ENCODE measurements around the gene TENM3. TPM values are rescaled to one million over a fixed set of nuclear protein-coding genes. Genes with fewer than 3 reads are reported as not detected.

The TENM3 gene
- total RNA-seq, 1 donor from 2014 or later, result 124 TPM

DNA sequence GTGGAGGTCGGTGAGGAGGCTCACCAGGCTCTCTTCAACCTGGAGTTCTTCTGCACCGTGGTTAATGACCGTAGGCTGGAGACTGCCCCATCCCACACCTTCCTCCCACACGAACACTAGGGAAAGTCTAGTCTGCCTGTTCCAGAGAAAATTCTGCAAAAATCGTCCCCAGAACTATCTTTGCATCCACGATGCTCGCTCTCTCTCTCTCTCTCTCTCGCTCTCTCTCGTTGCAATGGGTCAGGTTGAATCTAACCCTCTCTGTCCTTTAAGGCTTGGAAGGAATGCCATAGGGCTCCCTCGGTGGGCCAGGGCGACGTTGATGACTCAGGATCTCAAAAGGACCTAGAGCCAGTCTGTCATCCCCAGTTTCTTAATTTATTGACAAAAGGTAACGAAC, 562.5 kb downstream of the TENM3 start:
- no peak overlapping the region for H3K4me3 Mint-ChIP-seq (ENCODE audit: unreplicated experiment)
- H3K27me3 Mint-ChIP-seq (ENCODE audit: unreplicated experiment), result peaks cover 18% of the 10 kb centered on the region
- peaks cover 37% of the 10 kb centered on the region for H3K4me1 Mint-ChIP-seq (ENCODE audit: low read depth, unreplicated experiment)
- no peak overlapping the region for H3K27ac Mint-ChIP-seq (ENCODE audit: unreplicated experiment)
- TF ChIP-seq, protein P1, sequence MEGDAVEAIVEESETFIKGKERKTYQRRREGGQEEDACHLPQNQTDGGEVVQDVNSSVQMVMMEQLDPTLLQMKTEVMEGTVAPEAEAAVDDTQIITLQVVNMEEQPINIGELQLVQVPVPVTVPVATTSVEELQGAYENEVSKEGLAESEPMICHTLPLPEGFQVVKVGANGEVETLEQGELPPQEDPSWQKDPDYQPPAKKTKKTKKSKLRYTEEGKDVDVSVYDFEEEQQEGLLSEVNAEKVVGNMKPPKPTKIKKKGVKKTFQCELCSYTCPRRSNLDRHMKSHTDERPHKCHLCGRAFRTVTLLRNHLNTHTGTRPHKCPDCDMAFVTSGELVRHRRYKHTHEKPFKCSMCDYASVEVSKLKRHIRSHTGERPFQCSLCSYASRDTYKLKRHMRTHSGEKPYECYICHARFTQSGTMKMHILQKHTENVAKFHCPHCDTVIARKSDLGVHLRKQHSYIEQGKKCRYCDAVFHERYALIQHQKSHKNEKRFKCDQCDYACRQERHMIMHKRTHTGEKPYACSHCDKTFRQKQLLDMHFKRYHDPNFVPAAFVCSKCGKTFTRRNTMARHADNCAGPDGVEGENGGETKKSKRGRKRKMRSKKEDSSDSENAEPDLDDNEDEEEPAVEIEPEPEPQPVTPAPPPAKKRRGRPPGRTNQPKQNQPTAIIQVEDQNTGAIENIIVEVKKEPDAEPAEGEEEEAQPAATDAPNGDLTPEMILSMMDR (IDR thresholded peaks at IDR 0.05; ENCODE audit: partially characterized antibody, unreplicated experiment), result no peak
- peaks cover 9% of the 10 kb centered on the region for H3K36me3 Mint-ChIP-seq (ENCODE audit: unreplicated experiment)
- H3K9me3 Mint-ChIP-seq (ENCODE audit: unreplicated experiment), result peaks cover 20% of the 10 kb centered on the region
- DNase-seq, result no peak

DNA sequence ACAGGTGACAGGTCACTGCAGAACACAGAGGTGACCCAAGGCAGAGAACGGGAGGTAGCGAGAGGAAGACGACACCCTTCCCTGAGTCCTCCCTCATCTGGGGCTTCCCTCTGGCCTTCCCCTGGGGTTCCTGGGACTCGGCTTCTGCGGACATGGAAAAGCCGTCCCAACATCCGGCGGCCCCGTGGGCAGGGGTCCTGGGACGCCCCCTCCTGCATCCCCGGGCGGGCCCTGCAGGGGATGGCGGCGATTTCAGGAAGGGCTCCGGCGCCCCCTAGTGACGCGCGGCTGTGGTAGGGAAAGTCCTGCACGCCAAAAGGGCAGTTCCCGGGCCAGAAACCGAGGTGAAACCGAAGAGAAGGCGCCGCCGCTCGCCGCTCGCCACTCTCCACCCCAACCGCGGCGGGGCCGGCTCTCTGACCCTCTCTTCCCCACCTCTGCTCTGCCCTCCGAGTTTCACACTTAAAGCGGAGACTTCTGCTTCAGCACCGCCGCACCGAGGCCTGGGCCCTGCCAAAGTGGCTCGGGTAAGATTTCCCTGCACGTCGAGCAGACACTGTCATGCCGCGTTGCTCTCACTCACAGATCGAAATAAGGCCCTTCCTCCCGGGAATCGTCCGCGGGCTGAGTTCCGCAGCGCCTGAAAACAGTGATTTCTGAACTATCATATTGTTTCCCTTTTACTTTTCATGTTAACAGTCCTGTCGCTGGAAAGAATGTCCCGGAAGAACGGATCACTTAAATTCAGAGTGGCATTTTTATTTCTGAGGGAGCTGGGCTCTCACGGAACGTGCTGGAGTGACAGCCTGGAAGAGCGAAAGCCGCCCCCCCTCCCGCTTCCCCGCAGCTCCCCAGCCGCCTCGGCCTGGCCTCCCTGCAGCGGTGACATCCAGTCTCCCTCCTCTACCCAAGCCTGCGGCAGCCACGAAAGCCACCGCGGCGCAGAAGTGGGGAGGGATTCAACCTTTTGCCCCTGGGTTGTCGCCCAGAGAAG, 563.4 kb downstream of the TENM3 start:
- Mint-ChIP-seq H3K4me1 (ENCODE audit: low read depth, unreplicated experiment) (peaks cover 33% of the 10 kb centered on the region), H3K27ac (ENCODE audit: unreplicated experiment) (peak overlapping the region; percentile 88), H3K9me3 (ENCODE audit: unreplicated experiment) (peaks cover 20% of the 10 kb centered on the region), H3K4me3 (ENCODE audit: unreplicated experiment) (peak overlapping the region; percentile 90), H3K27me3 (ENCODE audit: unreplicated experiment) (peaks cover 17% of the 10 kb centered on the region), H3K36me3 (ENCODE audit: unreplicated experiment) (peaks cover 9% of the 10 kb centered on the region)
- TF ChIP-seq, protein P1 (IDR thresholded peaks at IDR 0.05; ENCODE audit: partially characterized antibody, unreplicated experiment), result peak; percentile 91
- DNase-seq, result peak; percentile 94

DNA sequence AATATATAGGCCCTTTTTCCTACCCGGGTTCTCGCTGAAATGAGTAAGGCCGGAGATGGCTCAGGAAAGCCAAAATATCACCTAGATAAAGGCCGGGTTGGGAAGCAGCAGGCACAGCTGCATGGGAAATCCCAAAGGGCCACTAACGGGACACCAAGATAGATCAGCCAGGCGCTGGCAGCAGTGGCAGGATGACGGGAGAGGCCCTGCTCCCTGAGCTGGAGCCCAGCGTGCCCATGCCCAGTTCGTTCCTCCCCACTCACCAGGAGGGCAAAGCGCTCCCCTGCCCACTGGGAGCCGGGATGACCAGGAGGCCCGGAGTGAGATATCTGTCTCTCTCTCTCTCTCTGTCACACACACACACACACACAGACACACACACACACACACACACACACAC, 564.1 kb downstream of the TENM3 start:
- Mint-ChIP-seq H3K36me3 (ENCODE audit: unreplicated experiment) (peaks cover 17% of the 10 kb centered on the region), H3K4me3 (ENCODE audit: unreplicated experiment) (no peak overlapping the region)
- peak; percentile 50 for DNase-seq

DNA sequence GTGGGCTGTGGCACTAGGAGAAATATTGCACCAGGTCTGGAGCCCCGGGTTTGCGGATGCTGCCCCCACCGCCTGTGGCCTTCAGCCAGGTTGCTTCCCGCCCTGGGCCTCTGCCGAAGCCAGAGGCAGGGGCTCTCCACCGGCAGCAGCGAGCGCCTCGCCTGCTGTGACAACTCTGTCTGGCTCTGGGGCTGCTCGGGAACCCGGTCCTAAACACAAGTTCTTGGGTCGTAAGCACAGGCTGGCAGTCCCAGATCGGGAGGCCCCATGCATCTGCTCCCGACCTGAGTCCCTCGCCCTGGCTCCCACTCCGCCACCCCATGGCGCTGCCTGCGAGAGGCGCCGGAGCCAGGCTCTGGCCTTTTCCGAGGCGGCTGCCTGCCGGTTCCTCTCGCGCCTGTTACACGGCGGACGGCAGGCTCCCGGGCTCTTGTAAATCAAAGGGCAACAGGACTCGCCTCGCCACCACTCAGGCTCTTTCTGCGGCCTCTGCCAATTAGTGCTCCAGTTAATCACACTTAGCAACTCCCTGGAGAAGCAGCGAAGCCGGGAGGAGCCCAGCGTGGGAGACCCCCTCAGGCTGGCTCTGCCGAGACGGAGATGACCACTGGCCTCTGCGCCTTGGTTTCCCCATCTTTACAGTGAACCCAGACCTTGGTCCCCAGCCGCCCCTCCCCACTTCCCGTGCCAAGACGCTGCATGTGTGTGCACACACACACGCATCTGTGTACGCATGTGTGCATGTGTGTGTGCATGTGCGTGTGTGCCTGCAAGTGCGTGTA, 564.8 kb downstream of the TENM3 start:
- peak; percentile 63 for DNase-seq

More for the DNA sequence above, 564.1 kb downstream of the TENM3 start:
- Mint-ChIP-seq H3K27me3 (ENCODE audit: unreplicated experiment) (peaks cover 20% of the 10 kb centered on the region), H3K9me3 (ENCODE audit: unreplicated experiment) (peaks cover 24% of the 10 kb centered on the region), H3K27ac (ENCODE audit: unreplicated experiment) (no peak overlapping the region), H3K4me1 (ENCODE audit: low read depth, unreplicated experiment) (peaks cover 33% of the 10 kb centered on the region)
- TF ChIP-seq, protein P1 (IDR thresholded peaks at IDR 0.05; ENCODE audit: partially characterized antibody, unreplicated experiment), result no peak

More for the DNA sequence above, 564.8 kb downstream of the TENM3 start:
- peaks cover 24% of the 10 kb centered on the region for H3K9me3 Mint-ChIP-seq (ENCODE audit: unreplicated experiment)
- TF ChIP-seq, protein P1 (IDR thresholded peaks at IDR 0.05; ENCODE audit: partially characterized antibody, unreplicated experiment), result no peak
- peaks cover 20% of the 10 kb centered on the region for H3K27me3 Mint-ChIP-seq (ENCODE audit: unreplicated experiment)
- H3K4me1 Mint-ChIP-seq (ENCODE audit: low read depth, unreplicated experiment), result peaks cover 28% of the 10 kb centered on the region
- no peak overlapping the region for H3K27ac Mint-ChIP-seq (ENCODE audit: unreplicated experiment)
- H3K36me3 Mint-ChIP-seq (ENCODE audit: unreplicated experiment), result peaks cover 21% of the 10 kb centered on the region
- H3K4me3 Mint-ChIP-seq (ENCODE audit: unreplicated experiment), result no peak overlapping the region

All from glutamatergic neuron (in vitro differentiated cells).